Type B pancreatic cell (in vitro differentiated cells): Measurements from ENCODE around the gene CNTN4. TPM values are rescaled to one million over a fixed set of nuclear protein-coding genes. Genes with fewer than 3 reads are reported as not detected.
A peak's percentile ranks its signal among the peaks of the same experiment; 100 is the strongest.

ENCODE experiments used
- DNase-seq: peaks from one replicate; pipeline ENCODE4 v3.0.0; 2021; ENCODE audit warnings: mixed read lengths; ENCODE audit not compliant: unreplicated experiment; ENCODE audit errors: extremely low spot score
- H3K27ac Mint-ChIP-seq: 2 replicates; pipeline ENCODE4 v1.8.0; 2021; ENCODE audit warnings: mild to moderate bottlenecking, mixed read lengths
- H3K27me3 Mint-ChIP-seq: 2 replicates; pipeline ENCODE4 v1.8.0; 2021; ENCODE audit warnings: mixed read lengths
- H3K36me3 Mint-ChIP-seq: 2 replicates; pipeline ENCODE4 v1.8.0; 2021; ENCODE audit warnings: mixed read lengths
- H3K4me1 Mint-ChIP-seq: one replicate; pipeline ENCODE4 v1.8.0; 2021; ENCODE audit warnings: mixed read lengths; ENCODE audit not compliant: unreplicated experiment
- H3K4me3 Mint-ChIP-seq: 2 replicates; pipeline ENCODE4 v1.8.0; 2021; ENCODE audit warnings: mild to moderate bottlenecking, mixed read lengths
- H3K9me3 Mint-ChIP-seq: 2 replicates; pipeline ENCODE4 v1.8.0; 2021; ENCODE audit warnings: mixed read lengths
- total RNA-seq: library from RNA; stranded (reverse); gene quantifications from 2 replicates; pipeline ENCODE4 v1.2.1, GENCODE V29; 2021; ENCODE audit warnings: low replicate concordance
- TF ChIP-seq, protein P1 (sequence below): fragments of 200-600 bp; sonication (generic); conservative IDR thresholded peaks from 2 replicates; pipeline ENCODE4 v1.5.0; 2021; ENCODE audit warnings: antibody characterized with exemption, mild to moderate bottlenecking

Gene CNTN4
- total RNA-seq, 1 donor from 2014 or later, result 29.7 TPM

DNA sequence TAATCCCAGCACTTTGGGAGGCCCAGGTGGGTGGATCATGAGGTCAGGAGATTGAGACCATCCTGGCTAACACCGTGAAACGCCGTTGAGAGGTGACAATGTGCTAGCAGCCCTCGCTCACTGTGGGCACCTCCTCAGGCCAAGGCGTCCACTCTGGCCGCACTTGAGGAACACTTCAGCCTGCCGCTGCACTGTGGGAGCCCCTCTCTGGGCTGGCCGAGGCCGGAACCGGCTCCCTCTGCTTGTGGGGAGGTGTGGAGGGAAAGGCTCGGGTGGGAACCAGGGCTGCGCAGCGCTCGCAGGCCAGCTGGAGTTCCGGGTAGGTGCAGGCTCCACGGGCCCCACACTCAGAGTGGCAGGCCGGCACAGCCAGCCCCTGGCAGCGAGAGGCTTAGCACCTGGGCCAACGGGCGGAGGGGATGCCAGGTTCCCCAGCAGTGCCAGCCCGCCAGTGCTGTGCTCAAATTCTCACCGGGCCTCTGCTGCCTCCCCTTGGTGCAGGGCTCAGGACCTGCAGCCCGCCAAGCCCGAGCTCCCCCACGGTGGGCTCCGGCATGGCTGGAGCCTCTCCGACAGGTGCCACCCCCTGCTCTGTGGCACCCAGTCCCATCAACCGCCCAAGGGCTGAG lies 253.6 kb downstream of the CNTN4 start:
- H3K4me3 Mint-ChIP-seq, result no peak overlapping the region
- TF ChIP-seq, protein P1, sequence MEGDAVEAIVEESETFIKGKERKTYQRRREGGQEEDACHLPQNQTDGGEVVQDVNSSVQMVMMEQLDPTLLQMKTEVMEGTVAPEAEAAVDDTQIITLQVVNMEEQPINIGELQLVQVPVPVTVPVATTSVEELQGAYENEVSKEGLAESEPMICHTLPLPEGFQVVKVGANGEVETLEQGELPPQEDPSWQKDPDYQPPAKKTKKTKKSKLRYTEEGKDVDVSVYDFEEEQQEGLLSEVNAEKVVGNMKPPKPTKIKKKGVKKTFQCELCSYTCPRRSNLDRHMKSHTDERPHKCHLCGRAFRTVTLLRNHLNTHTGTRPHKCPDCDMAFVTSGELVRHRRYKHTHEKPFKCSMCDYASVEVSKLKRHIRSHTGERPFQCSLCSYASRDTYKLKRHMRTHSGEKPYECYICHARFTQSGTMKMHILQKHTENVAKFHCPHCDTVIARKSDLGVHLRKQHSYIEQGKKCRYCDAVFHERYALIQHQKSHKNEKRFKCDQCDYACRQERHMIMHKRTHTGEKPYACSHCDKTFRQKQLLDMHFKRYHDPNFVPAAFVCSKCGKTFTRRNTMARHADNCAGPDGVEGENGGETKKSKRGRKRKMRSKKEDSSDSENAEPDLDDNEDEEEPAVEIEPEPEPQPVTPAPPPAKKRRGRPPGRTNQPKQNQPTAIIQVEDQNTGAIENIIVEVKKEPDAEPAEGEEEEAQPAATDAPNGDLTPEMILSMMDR, result no peak
- peaks cover 11% of the 10 kb centered on the region for H3K9me3 Mint-ChIP-seq
- H3K4me1 Mint-ChIP-seq, result peaks cover 13% of the 10 kb centered on the region
- DNase-seq, result no peak
- peaks cover 14% of the 10 kb centered on the region for H3K36me3 Mint-ChIP-seq
- H3K27me3 Mint-ChIP-seq, result no peaks in the 10 kb centered on the region
- no peak overlapping the region for H3K27ac Mint-ChIP-seq

DNA sequence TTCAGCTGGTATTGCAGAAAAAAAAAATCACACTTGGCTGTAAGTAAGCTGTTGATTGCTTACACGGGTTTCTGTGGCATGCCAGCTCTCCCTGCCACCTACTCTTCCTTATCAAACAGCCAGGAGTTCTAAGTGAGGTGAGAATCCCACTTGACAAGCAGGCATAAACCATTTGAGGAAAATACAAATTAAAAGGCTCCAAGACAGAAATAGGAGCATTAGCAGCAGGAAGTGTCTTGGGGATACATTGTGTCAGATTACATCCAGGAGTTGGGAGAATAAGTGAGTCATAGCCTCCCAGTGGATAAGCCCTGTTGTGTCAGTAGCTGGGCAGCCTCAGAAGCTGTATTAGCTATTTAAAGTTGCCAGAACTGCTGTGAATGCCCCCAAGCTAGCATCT lies 256.0 kb downstream of the CNTN4 start:
- no peak for DNase-seq
- H3K36me3 Mint-ChIP-seq, result peaks cover 14% of the 10 kb centered on the region
- no peak overlapping the region for H3K4me3 Mint-ChIP-seq
- peaks cover 11% of the 10 kb centered on the region for H3K9me3 Mint-ChIP-seq
- peak overlapping the region; percentile 18 for H3K27ac Mint-ChIP-seq
- TF ChIP-seq, protein P1, result peak; percentile 16
- H3K4me1 Mint-ChIP-seq, result peaks cover 13% of the 10 kb centered on the region
- no peaks in the 10 kb centered on the region for H3K27me3 Mint-ChIP-seq

DNA sequence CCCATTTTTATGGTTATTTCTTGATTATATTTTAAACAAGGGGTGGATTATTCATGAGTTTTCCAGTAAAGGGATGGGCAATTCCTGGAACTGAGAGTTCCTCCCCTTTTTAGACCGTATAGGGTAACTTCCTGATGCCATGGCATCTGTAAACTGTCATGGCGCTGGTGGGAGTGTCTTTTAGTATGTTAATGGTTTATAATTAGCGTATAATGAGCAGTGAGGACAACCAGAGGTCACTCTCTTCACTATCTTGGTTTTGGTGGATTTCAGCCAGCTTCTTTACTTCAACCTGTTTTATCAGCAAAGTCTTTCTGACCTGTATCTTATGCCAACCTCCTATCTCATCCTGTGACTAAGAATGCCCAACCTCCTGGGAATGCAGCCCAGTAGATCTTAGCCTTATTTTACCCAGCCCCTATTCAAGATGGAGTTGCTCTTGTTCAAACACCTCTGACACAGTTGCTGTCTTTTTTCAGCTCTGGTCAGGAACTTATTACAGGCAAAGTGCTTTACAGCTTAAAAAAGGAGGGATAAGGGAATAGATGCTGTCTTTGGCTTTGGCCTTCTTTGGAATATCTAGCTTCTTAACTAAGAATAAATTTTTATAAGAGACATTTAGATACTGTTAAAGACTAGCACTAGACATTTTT lies 257.8 kb downstream of the CNTN4 start:
- H3K36me3 Mint-ChIP-seq, result peaks cover 8% of the 10 kb centered on the region
- peaks cover 5% of the 10 kb centered on the region for H3K9me3 Mint-ChIP-seq

DNA sequence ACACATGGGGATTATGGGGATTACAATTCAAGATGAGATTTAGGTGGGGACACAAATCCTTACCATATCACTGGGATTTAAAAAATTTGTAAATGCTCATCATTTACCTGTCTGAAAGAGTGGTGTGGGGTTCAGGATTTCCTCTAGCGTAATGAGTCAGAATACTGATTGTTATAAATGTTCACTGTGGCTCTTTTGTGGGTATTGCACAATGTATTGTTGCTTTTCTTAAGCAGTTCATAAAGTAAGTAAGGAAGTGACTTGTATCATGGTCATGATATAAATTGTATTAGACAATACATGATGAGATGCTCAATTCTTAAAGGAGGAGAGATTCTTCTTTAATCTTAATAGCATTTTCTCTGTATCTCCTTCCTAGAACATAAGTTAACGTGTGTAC lies 262.1 kb downstream of the CNTN4 start:
- Mint-ChIP-seq H3K4me3 (no peak overlapping the region), H3K9me3 (no peaks in the 10 kb centered on the region), H3K36me3 (no peaks in the 10 kb centered on the region), H3K27ac (no peak overlapping the region), H3K4me1 (peaks cover 3% of the 10 kb centered on the region), H3K27me3 (no peaks in the 10 kb centered on the region)
- TF ChIP-seq, protein P1, result no peak
- DNase-seq, result no peak

More for the DNA sequence above, 257.8 kb downstream of the CNTN4 start:
- Mint-ChIP-seq H3K27me3 (no peaks in the 10 kb centered on the region), H3K27ac (no peak overlapping the region), H3K4me1 (peaks cover 13% of the 10 kb centered on the region), H3K4me3 (no peak overlapping the region)
- TF ChIP-seq, protein P1, result no peak
- no peak for DNase-seq

DNA sequence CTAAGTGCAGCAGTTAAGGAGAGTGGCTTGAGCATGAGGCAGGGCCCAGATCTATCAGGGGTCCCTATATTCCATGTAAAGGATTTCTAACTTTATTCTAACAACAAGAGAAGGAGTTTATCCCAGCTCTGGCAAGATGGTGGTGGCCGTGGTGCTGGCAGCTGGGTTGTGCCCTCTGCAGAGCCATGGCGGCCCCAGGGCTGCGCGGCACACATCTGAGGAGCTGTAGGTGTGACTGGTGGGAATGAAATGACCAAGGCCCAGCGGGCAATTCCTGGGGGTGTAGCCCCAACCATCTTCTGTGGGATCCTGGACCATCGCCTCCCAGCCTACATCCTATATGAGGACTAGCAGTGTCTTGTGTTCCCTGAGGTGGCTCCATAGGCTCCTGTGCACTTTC lies 263.5 kb downstream of the CNTN4 start:
- no peak overlapping the region for H3K27ac Mint-ChIP-seq
- no peaks in the 10 kb centered on the region for H3K27me3 Mint-ChIP-seq
- no peaks in the 10 kb centered on the region for H3K36me3 Mint-ChIP-seq
- H3K4me3 Mint-ChIP-seq, result no peak overlapping the region
- DNase-seq, result no peak
- H3K4me1 Mint-ChIP-seq, result peaks cover 3% of the 10 kb centered on the region
- H3K9me3 Mint-ChIP-seq, result no peaks in the 10 kb centered on the region
- TF ChIP-seq, protein P1, result no peak
